Measurements from ENCODE around the gene FBXW5.

The FBXW5 gene

GRCh38 chr9:136928591-136928990, 15.9 kb downstream of the FBXW5 start:
- no peak for DNase-seq

- DNase-seq: no peak
Observed at GRCh38 chr9:136927343-136928271, 16.9 kb downstream of the FBXW5 start.

GRCh38 chr9:136926749-136927148, 17.8 kb downstream of the FBXW5 start:
- DNase-seq: no peak

GRCh38 chr9:136926154-136926704, 18.3 kb downstream of the FBXW5 start:
- DNase-seq: no peak

- no peak for DNase-seq
Observed at GRCh38 chr9:136925414-136926153, 19.0 kb downstream of the FBXW5 start.

- DNase-seq: no peak
Observed at GRCh38 chr9:136923881-136924280, 20.7 kb downstream of the FBXW5 start.

GRCh38 chr9:136922540-136922939, 22.0 kb downstream of the FBXW5 start:
- DNase-seq: no peak

GRCh38 chr9:136921718-136922117, 22.8 kb downstream of the FBXW5 start:
- no peak for DNase-seq

- no peak for DNase-seq
Observed at GRCh38 chr9:136921307-136921706, 23.2 kb downstream of the FBXW5 start.

- no peak for DNase-seq
Observed at GRCh38 chr9:136920734-136921231, 23.8 kb downstream of the FBXW5 start.

GRCh38 chr9:136920069-136920468, 24.5 kb downstream of the FBXW5 start:
- no peak for DNase-seq

GRCh38 chr9:136917902-136918301, 26.6 kb downstream of the FBXW5 start:
- DNase-seq: no peak

- DNase-seq: no peak
Observed at GRCh38 chr9:136916330-136917184, 28.0 kb downstream of the FBXW5 start.

- no peak for DNase-seq
Observed at GRCh38 chr9:136915632-136916329, 28.8 kb downstream of the FBXW5 start.

- DNase-seq: no peak
Observed at GRCh38 chr9:136913701-136914438, 30.7 kb downstream of the FBXW5 start.

GRCh38 chr9:136910901-136911245, 33.7 kb downstream of the FBXW5 start:
- DNase-seq: no peak

- DNase-seq: no peak
Observed at GRCh38 chr9:136910197-136910900, 34.2 kb downstream of the FBXW5 start.

- no peak for DNase-seq
Observed at GRCh38 chr9:136907011-136907914, 37.3 kb downstream of the FBXW5 start.

GRCh38 chr9:136906266-136906665, 38.3 kb downstream of the FBXW5 start:
- DNase-seq: no peak

Measured in Kasumi-1 (cell line).